Small intestine (tissue), 7 donors: ENCODE data around the gene UVRAG. TPM values are rescaled to one million over a fixed set of nuclear protein-coding genes. Genes with fewer than 3 reads are reported as not detected.

Source experiments
- DNase-seq, 2 donors: peaks; one replicate each; pipeline versions ENCODE4 v3.0.0 to v3.0.0-alpha.2; 2013
- FAIRE-seq: peaks from 2 replicates; lab custom pipeline; 2012; peaks lifted over from hg19 to GRCh38; lab: Jason Lieb, UNC
- H3K27ac ChIP-seq, 3 donors: one replicate each; pipeline ENCODE4 v1.5.1; 2013; ENCODE audit warnings: low read length in 2 of 3, mild to moderate bottlenecking in 2 of 3, control low read depth in 1 of 3, inconsistent platforms in 1 of 3, low read depth in 1 of 3, moderate library complexity in 1 of 3
- H3K27me3 ChIP-seq, 3 donors: one replicate each; pipeline ENCODE4 v1.6.1; 2013; ENCODE audit warnings: low read length in 3 of 3, inconsistent platforms in 1 of 3; ENCODE audit not compliant: control insufficient read depth in 3 of 3, insufficient read depth in 3 of 3
- H3K36me3 ChIP-seq, 3 donors: one replicate each; pipeline ENCODE4 v1.6.1; 2013; ENCODE audit warnings: low read length in 3 of 3, inconsistent platforms in 1 of 3, low read depth in 1 of 3, mild to moderate bottlenecking in 1 of 3, moderate library complexity in 1 of 3; ENCODE audit not compliant: control insufficient read depth in 3 of 3, insufficient read depth in 2 of 3
- H3K4me1 ChIP-seq, 3 donors: one replicate each; pipeline ENCODE4 v1.6.1; 2013; ENCODE audit warnings: low read length in 2 of 3, inconsistent platforms in 1 of 3, low read depth in 1 of 3, mild to moderate bottlenecking in 1 of 3, moderate library complexity in 1 of 3; ENCODE audit not compliant: control insufficient read depth in 3 of 3, insufficient read depth in 2 of 3
- H3K4me3 ChIP-seq, 3 donors: one replicate each; pipeline ENCODE4 v1.5.1; 2013; ENCODE audit warnings: low read length in 3 of 3, control low read depth in 1 of 3, inconsistent platforms in 1 of 3, low read depth in 1 of 3, mild to moderate bottlenecking in 1 of 3, moderate library complexity in 1 of 3
- H3K9me3 ChIP-seq, 2 donors: one replicate each; pipeline ENCODE4 v1.6.1; 2013; ENCODE audit warnings: low read depth in 1 of 2, low read length in 1 of 2; ENCODE audit not compliant: control insufficient read depth in 2 of 2, insufficient read depth in 1 of 2
- WGBS, 3 donors: extraction: QIAGEN DNeasy Blood & Tissue Kit; methylation state at CpG; one replicate each; pipeline ENCODE4 v1.1.7; 2013; 5-methylcytosine and 5-hydroxymethylcytosine counted together
- polyA plus RNA-seq, 4 donors: library from polyadenylated mRNA; stranded (reverse) in 3 of 4; unstranded in 1 of 4; fragments of 200-250 nt in 3 of 4; fragments of 120-200 nt in 1 of 4; gene quantifications; one replicate each; pipeline versions ENCODE4 v1.2.1 to v1.2.3, GENCODE V29; 2013
- donor health status: healthy with polysubstance abuse.
- donor health status: control.
- donor health status: control.
- donor health status: Bipolar disorder and iron deficiency.
- donor health status: healthy.

The UVRAG gene
- polyA plus RNA-seq, 4 donors: 5.4 to 13.2 (median 7.1) TPM

DNA sequence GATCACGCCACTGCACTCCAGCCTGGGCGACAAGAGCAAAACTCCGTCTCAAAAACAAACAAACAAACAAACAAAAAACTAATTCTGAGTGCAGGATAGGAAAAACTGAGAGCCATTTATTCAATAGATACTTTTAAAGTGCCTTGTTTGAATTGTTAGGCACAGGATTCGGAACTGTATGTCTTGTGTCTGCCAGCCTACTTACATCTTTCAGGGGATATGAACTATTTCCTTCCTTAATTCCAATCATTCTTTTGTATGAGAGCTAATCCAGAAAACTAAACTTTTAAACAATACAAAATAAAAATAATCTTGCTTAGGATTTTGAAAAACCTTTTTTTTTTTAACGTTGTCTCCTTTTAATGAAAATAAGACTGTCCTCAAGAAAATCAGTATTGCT is 12.6 kb downstream of the UVRAG start:
- 73 to 92% (median 88%) methylated on average over 5 of the region's 5 CpGs for WGBS, 3 donors
- H3K27me3 ChIP-seq: no peaks in the 10 kb centered on the region
- peaks cover 3 to 7% (median 5%) of the 10 kb centered on the region in 3 donors for H3K4me1 ChIP-seq
- FAIRE-seq: no peak
- no peak overlapping the region for H3K27ac ChIP-seq
- H3K36me3 ChIP-seq: peaks cover 0 to 2% (median 0%) of the 10 kb centered on the region in 3 donors
- no peak for DNase-seq
- H3K4me3 ChIP-seq: no peak overlapping the region
- no peaks in the 10 kb centered on the region for H3K9me3 ChIP-seq

DNA sequence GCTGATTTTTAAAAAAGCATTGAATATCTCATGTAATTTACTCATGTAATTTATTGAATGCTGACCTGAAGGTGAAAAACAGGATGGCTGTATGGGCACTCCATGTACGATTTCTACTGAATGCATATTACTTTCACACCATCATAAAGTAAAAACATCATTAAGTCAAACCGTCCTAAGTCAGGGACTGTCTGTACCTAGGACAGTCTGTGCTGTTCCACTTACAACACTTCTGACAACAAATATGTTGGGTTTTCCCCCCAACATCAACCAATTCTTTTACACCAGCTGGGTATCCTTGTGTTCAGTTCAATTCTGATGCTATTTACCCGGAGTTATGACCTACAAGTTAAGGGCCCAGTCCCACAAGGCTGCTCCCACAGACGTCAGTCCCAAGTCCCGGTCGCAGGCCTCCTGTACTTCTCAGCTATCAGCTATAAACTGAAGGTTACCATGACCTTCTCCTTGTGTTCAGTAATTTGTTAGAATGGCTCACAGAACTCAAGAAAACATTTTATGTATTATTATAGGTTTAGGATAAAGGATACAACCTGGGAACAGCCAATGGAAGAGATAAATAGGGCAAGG is 17.0 kb downstream of the UVRAG start:
- WGBS, 3 donors: 94 to 97% (median 95%) methylated on average over 6 of the region's 6 CpGs
- no peak overlapping the region for H3K27ac ChIP-seq
- DNase-seq (no peak), FAIRE-seq (no peak)
- no peaks in the 10 kb centered on the region for H3K27me3 ChIP-seq
- peaks cover 0 to 2% (median 0%) of the 10 kb centered on the region in 3 donors for H3K36me3 ChIP-seq
- no peak overlapping the region for H3K4me3 ChIP-seq
- H3K4me1 ChIP-seq: peaks cover 0 to 4% (median 0%) of the 10 kb centered on the region in 3 donors
- no peaks in the 10 kb centered on the region for H3K9me3 ChIP-seq

DNA sequence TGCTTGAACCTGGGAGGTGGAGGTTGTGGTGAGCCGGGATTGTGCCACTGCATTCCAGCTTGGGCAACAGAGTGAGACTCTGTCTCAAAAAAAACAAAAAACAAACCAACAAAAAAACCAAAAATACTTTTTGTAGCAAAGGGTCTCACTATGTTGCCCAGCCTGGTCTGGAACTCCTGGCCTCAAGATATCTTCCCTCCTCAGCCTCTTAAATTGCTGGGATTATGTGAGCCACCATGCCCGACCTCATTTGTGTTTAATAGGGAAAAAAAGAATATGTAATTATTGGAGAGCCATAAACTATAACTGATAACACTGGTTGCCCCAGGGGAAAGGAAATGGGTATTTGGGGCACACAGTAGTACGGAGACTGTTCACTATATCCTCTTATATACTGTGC is 19.7 kb downstream of the UVRAG start:
- Histone ChIP-seq H3K27ac (no peak overlapping the region), H3K4me1 (peaks cover 0 to 4% (median 0%) of the 10 kb centered on the region in 3 donors), H3K36me3 (peaks cover 0 to 8% (median 1%) of the 10 kb centered on the region in 3 donors), H3K27me3 (no peaks in the 10 kb centered on the region), H3K9me3 (no peaks in the 10 kb centered on the region), H3K4me3 (no peak overlapping the region)
- DNase-seq: no peak
- WGBS, 3 donors: 79 to 86% (median 84%) methylated on average over 3 of the region's 3 CpGs
- FAIRE-seq: no peak

DNA sequence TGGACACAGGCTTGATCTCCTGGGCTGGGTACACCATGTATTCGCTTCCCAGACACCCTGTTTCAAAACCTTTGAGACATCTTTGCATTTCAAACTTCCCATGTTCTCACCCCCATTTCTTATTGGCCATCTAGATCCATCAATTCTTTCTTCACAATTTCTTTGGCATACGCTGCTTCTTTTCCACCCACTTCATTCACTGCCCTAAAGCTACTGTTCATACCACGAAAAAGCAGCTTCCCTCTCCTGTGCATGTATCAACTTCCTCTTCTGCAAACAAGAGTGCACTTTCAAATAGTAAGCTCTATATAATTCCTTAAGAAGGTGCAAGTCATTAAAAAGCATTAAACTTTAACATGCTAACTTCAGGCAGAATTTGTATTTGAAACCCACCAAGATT is 21.4 kb downstream of the UVRAG start:
- H3K4me1 ChIP-seq: peaks cover 0 to 4% (median 0%) of the 10 kb centered on the region in 3 donors
- H3K27ac ChIP-seq: no peak overlapping the region
- 85 to 94% (median 93%) methylated on average over 3 of the region's 3 CpGs for WGBS, 3 donors
- H3K36me3 ChIP-seq: peaks cover 0 to 8% (median 1%) of the 10 kb centered on the region in 3 donors
- H3K27me3 ChIP-seq: no peaks in the 10 kb centered on the region
- H3K4me3 ChIP-seq: no peak overlapping the region
- no peaks in the 10 kb centered on the region for H3K9me3 ChIP-seq
- FAIRE-seq (no peak), DNase-seq (no peak)

DNA sequence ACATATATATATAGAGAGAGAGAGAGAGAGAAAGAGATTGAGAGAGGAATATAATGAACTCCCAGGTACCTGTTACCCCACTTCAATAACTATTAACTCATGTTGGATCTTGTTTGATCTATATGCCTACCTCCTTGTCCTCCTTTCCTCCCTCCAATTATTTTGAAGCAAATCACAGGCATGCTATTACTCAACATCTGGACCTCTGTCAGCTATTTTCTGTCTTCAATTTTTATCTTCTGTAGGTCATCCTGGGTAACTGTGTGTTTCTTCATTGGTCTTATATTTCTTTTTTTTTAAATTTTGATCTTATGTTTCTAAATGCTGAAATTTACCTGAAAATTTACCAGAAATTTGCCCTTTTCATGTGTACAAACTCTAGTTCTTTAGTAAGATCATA is 24.8 kb downstream of the UVRAG start:
- no peak overlapping the region for H3K4me3 ChIP-seq
- no peaks in the 10 kb centered on the region for H3K27me3 ChIP-seq
- H3K4me1 ChIP-seq: no peaks in the 10 kb centered on the region
- no peak for FAIRE-seq
- DNase-seq: no peak
- peaks cover 0 to 6% (median 1%) of the 10 kb centered on the region in 3 donors for H3K36me3 ChIP-seq
- no peaks in the 10 kb centered on the region for H3K9me3 ChIP-seq
- H3K27ac ChIP-seq: no peak overlapping the region

DNA sequence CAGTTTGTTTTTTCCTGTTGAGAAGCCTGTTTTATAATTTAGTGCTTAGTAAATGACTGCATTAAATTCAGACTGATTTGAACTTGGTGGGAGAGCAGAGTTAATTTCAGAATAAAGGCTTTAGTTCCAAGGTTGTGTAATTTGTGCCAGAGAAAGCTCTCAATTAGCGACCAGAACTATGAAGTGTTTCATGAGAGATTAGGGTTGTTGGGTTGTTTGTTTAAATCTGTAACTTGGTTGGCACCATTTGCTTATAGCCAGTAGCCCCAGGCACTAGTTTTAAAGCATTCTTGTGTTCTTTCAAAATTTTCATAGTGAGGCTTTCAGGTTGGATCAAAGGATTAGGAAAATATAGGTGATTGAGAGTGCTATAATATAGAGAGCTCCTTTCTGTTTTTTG is 25.5 kb downstream of the UVRAG start:
- DNase-seq: no peak

GRCh38 chr11:75841739-75842138 is 26.7 kb downstream of the UVRAG start:
- 92 to 100% (median 96%) methylated on average over 2 of the region's 2 CpGs for WGBS, 3 donors
- no peak for FAIRE-seq
- Histone ChIP-seq H3K9me3 (no peaks in the 10 kb centered on the region), H3K27ac (no peak overlapping the region), H3K36me3 (peaks cover 0 to 6% (median 1%) of the 10 kb centered on the region in 3 donors), H3K4me1 (no peaks in the 10 kb centered on the region), H3K27me3 (no peaks in the 10 kb centered on the region), H3K4me3 (no peak overlapping the region)
- DNase-seq: no peak

More for the DNA sequence above, 25.5 kb downstream of the UVRAG start:
- Histone ChIP-seq H3K4me3 (no peak overlapping the region), H3K9me3 (no peaks in the 10 kb centered on the region), H3K27ac (no peak overlapping the region), H3K4me1 (no peaks in the 10 kb centered on the region), H3K27me3 (no peaks in the 10 kb centered on the region), H3K36me3 (peaks cover 0 to 6% (median 1%) of the 10 kb centered on the region in 3 donors)
- WGBS, 3 donors: 84 to 95% (median 93%) methylated on average over 1 of the region's 1 CpG
- no peak for FAIRE-seq

- Histone ChIP-seq H3K4me3 (no peak overlapping the region), H3K4me1 (no peaks in the 10 kb centered on the region), H3K9me3 (no peaks in the 10 kb centered on the region), H3K27ac (no peak overlapping the region), H3K36me3 (no peaks in the 10 kb centered on the region), H3K27me3 (no peaks in the 10 kb centered on the region)
- DNase-seq (no peak), FAIRE-seq (no peak)
Observed at GRCh38 chr11:75845324-75845723, 30.3 kb downstream of the UVRAG start.

DNA sequence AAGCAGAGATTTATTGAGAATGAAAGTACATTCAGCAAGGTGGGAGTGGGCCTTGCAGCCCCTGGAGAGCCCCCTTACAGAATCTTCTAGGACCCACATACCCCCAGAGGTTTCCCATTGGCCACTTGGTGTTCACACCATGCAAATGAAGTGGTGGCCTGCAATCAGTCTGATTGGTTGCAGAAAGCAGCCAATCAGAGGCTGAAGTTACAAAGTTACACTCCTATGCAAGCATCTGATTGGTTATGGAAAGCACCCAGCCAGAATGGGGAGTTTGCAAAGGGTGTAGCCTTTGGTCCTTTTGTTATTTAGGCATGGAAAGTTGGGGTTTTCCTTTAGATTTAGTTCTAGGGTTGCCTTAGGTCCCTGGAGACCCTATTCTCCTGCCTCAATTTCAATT is 34.9 kb downstream of the UVRAG start:
- no peaks in the 10 kb centered on the region for H3K4me1 ChIP-seq
- no peaks in the 10 kb centered on the region for H3K9me3 ChIP-seq
- H3K4me3 ChIP-seq: no peak overlapping the region
- H3K27me3 ChIP-seq: no peaks in the 10 kb centered on the region
- no peak overlapping the region for H3K27ac ChIP-seq
- H3K36me3 ChIP-seq: peaks cover 0 to 6% (median 2%) of the 10 kb centered on the region in 3 donors
- no peak for DNase-seq
- FAIRE-seq: no peak
